Ishikawa (cell line): Measurements from ENCODE around the gene CHCHD3.

ENCODE experiments used
- CEBPB ChIP-seq: IDR thresholded peaks from 2 replicates; pipeline ENCODE4 v1.6.1; 2012
- CREB1 ChIP-seq: IDR thresholded peaks from 2 replicates; pipeline ENCODE4 v1.6.1; 2012; ENCODE audit warnings: low read depth
- EGR1 ChIP-seq: IDR thresholded peaks from 2 replicates; pipeline ENCODE4 v1.6.1; 2012
- EP300 ChIP-seq: IDR thresholded peaks from 2 replicates; pipeline ENCODE4 v1.6.1; 2012; ENCODE audit warnings: borderline replicate concordance
- FOXM1 ChIP-seq: IDR thresholded peaks from 2 replicates; pipeline ENCODE4 v1.6.1; 2012; ENCODE audit warnings: low read depth, borderline replicate concordance
- NFIC ChIP-seq: IDR thresholded peaks from 2 replicates; pipeline ENCODE4 v1.6.1; 2012
- RAD21 ChIP-seq: IDR thresholded peaks from 2 replicates; pipeline ENCODE4 v1.6.1; 2012; ENCODE audit warnings: low read depth
- TAF1 ChIP-seq: IDR thresholded peaks from 2 replicates; pipeline ENCODE4 v1.6.1; 2012; ENCODE audit warnings: low read depth, mild to moderate bottlenecking
- TCF12 ChIP-seq: IDR thresholded peaks from 2 replicates; pipeline ENCODE4 v1.6.1; 2012; ENCODE audit warnings: low read depth
- TEAD4 ChIP-seq: IDR thresholded peaks from 2 replicates; pipeline ENCODE4 v1.6.1; 2012
- YY1 ChIP-seq: IDR thresholded peaks from 2 replicates; pipeline ENCODE4 v1.6.1; 2012; ENCODE audit warnings: low read depth
- ZBTB7A ChIP-seq: IDR thresholded peaks from 2 replicates; pipeline ENCODE4 v1.6.1; 2012; ENCODE audit warnings: low read depth
- TF ChIP-seq, protein P1 (sequence below): IDR thresholded peaks from 2 replicates; pipeline ENCODE4 v1.6.1; 2012; ENCODE audit warnings: low read depth, mild to moderate bottlenecking
- TF ChIP-seq, protein P2 (sequence below): IDR thresholded peaks from 2 replicates; pipeline ENCODE4 v1.6.1; 2012
- TF ChIP-seq, protein P3 (sequence below): IDR thresholded peaks from 2 replicates; pipeline ENCODE4 v1.6.1; 2012

Gene CHCHD3

DNA sequence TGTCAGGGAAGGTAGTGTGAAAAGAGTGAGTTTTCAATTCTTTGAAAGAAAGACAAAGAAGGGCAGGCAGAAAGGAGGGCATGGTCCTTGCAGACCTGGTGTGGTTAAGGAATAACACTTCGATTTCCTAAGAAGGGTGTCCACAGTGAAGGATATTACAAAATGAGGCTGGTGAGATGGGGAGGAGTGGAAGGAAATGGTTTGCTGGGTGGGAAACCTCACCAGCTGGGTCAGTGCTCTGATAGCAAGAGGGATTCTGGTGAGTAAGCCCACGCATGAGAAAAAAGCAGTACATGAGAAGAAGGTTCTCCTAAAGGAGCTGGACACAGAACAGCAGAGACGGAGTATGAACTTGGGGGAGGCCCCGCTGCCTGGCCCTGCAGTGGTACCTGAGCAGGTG lies 275.1 kb downstream of the CHCHD3 start:
- no peak for TF ChIP-seq TCF12
- no peak for TF ChIP-seq TAF1
- no peak for TF ChIP-seq ZBTB7A
- TF ChIP-seq CREB1 = no peak
- TF ChIP-seq, protein P1, sequence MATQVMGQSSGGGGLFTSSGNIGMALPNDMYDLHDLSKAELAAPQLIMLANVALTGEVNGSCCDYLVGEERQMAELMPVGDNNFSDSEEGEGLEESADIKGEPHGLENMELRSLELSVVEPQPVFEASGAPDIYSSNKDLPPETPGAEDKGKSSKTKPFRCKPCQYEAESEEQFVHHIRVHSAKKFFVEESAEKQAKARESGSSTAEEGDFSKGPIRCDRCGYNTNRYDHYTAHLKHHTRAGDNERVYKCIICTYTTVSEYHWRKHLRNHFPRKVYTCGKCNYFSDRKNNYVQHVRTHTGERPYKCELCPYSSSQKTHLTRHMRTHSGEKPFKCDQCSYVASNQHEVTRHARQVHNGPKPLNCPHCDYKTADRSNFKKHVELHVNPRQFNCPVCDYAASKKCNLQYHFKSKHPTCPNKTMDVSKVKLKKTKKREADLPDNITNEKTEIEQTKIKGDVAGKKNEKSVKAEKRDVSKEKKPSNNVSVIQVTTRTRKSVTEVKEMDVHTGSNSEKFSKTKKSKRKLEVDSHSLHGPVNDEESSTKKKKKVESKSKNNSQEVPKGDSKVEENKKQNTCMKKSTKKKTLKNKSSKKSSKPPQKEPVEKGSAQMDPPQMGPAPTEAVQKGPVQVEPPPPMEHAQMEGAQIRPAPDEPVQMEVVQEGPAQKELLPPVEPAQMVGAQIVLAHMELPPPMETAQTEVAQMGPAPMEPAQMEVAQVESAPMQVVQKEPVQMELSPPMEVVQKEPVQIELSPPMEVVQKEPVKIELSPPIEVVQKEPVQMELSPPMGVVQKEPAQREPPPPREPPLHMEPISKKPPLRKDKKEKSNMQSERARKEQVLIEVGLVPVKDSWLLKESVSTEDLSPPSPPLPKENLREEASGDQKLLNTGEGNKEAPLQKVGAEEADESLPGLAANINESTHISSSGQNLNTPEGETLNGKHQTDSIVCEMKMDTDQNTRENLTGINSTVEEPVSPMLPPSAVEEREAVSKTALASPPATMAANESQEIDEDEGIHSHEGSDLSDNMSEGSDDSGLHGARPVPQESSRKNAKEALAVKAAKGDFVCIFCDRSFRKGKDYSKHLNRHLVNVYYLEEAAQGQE = no peak
- TF ChIP-seq TEAD4 = no peak
- TF ChIP-seq NFIC = no peak
- no peak for TF ChIP-seq EGR1
- no peak for TF ChIP-seq FOXM1
- TF ChIP-seq, protein P2, sequence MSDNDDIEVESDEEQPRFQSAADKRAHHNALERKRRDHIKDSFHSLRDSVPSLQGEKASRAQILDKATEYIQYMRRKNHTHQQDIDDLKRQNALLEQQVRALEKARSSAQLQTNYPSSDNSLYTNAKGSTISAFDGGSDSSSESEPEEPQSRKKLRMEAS = no peak
- TF ChIP-seq YY1 = no peak

DNA sequence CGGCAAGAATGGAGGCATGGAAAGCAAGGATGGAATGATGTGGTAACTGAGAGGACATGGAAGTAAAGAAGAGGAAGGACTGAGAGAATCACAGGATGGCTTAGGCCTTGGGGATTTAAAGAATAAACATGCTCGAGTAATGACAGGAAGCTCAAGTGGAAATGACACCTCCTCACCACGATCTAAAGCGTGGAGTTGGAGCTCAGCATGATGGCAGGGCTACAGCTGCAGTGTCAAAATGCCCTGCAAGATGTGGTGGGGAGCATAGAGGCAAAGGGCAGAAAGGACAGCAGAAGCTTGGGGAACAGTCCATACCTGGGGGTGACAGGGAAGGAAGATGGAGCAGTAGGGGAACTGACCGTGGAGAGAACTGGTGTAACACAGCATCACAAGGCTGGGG lies 276.1 kb downstream of the CHCHD3 start:
- no peak for TF ChIP-seq NFIC
- TF ChIP-seq CREB1 = no peak
- no peak for TF ChIP-seq ZBTB7A
- no peak for TF ChIP-seq FOXM1
- TF ChIP-seq, protein P2 = no peak
- TF ChIP-seq TCF12 = no peak
- TF ChIP-seq, protein P1 = no peak
- no peak for TF ChIP-seq EP300
- no peak for TF ChIP-seq RAD21
- no peak for TF ChIP-seq EGR1
- TF ChIP-seq TAF1 = no peak
- TF ChIP-seq TEAD4 = no peak
- no peak for TF ChIP-seq CEBPB
- TF ChIP-seq YY1 = no peak
- TF ChIP-seq, protein P3, sequence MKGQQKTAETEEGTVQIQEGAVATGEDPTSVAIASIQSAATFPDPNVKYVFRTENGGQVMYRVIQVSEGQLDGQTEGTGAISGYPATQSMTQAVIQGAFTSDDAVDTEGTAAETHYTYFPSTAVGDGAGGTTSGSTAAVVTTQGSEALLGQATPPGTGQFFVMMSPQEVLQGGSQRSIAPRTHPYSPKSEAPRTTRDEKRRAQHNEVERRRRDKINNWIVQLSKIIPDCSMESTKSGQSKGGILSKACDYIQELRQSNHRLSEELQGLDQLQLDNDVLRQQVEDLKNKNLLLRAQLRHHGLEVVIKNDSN = no peak

DNA sequence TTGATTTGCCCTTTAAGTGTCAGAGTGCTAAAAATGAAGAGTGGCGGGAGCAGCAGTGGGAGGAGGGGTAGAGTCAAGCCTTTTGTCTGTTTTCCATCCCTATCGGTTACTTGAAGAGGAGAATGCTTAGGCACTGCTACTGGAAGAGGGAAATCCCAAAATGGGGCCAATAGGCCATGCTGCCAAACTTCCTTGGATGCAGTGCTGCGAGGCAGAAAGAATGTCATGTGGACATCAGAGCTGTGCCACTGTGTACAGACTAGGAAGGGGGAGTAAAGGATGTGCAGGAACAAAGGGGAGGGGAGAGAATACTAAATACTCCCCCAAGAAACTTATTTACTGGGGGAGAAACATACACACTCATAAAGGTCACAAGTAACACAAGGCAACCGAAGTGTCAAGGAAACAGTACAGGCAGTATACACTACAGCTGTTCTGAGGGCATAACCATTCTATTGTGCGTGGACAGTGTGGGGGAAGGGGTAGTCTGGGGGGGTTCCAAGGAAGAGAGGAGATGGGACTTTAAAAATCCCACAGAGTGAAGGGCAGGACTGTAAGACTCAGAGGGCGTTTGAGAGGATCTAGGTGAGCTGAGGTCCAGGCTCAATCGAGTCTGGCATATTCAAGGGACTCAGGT lies 276.9 kb downstream of the CHCHD3 start:
- TF ChIP-seq, protein P2 = no peak
- TF ChIP-seq FOXM1 (no peak), ZBTB7A (no peak)
- TF ChIP-seq, protein P3 = no peak

DNA sequence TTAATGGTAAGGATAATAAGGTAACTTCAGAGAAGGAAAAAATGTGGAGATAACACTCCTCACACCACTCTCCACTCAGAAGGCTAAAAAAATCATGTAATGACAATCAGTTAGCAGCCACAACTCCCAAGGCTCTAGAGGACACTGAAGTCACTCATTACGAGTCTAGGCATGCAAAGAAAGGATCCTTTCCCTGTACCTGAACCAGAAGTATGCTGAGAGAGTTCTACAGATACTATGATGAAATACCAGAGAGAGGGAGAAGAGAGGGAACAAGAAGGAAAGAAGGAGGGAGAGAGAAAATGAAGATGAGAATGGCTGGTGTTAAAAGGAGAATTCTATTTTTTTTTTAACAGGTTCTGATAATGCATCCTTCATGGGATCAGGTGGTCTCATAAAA lies 281.4 kb downstream of the CHCHD3 start:
- TF ChIP-seq RAD21 = no peak
- TF ChIP-seq CEBPB = no peak
- TF ChIP-seq TCF12 = no peak
- TF ChIP-seq CREB1 = no peak
- no peak for TF ChIP-seq YY1
- no peak for TF ChIP-seq ZBTB7A
- TF ChIP-seq, protein P2 = no peak
- TF ChIP-seq, protein P1 = no peak
- no peak for TF ChIP-seq FOXM1
- no peak for TF ChIP-seq NFIC
- no peak for TF ChIP-seq EGR1
- TF ChIP-seq TAF1 = no peak
- TF ChIP-seq EP300 = no peak
- TF ChIP-seq, protein P3 = no peak
- TF ChIP-seq TEAD4 = no peak
